Measurements from ENCODE around the gene CRYBA4. TPM values are rescaled to one million over a fixed set of nuclear protein-coding genes. Genes with fewer than 3 reads are reported as not detected.

CRYBA4 gene
- total and polyA plus RNA-seq, 10 of the 15 experiments (the other 5 are each of a cell fraction or from before 2014, with no cell fraction given), result 0.12 to 0.17 TPM; not detected in 8

GRCh38 chr22:26636296-26636695 lies 14.5 kb downstream of the CRYBA4 start:
- WGBS (ENCODE audit: insufficient coverage, insufficient replicate concordance, low lambda C conversion rate, missing lambda C conversion rate), result 0% methylated on average over 1 of the region's 1 CpG
- DNase-seq (ENCODE audit: low read depth, low spot score) (no peak), ATAC-seq (no peak), FAIRE-seq (no peak)
- H3K79me2 ChIP-seq (ENCODE audit: control insufficient read depth, insufficient read depth, low read length), result no peaks in the 10 kb centered on the region
- CTCF ChIA-PET, result interaction anchor here (1.2 kb wide), 1 partner anchor 12 kb away, joined by 3 read pairs; no protein-coding TSS in a partner anchor
- no peak overlapping the region for H3K4me3 ChIP-seq
- no peak overlapping the region for H3K4me2 ChIP-seq (ENCODE audit: control insufficient read depth, insufficient read depth)
- intact Hi-C loops (cut with micrococcal nuclease; ENCODE audit: unreplicated experiment), result no loop called here
- no peaks in the 10 kb centered on the region for H4K20me1 ChIP-seq (ENCODE audit: control insufficient read depth, insufficient read depth)
- H2AFZ ChIP-seq (ENCODE audit: control insufficient read depth, low read depth, low read length), result no peak overlapping the region
- no peaks in the 10 kb centered on the region for H3K4me1 ChIP-seq (ENCODE audit: control insufficient read depth, insufficient read depth, low read length)
- RAD21 ChIA-PET (ENCODE audit: unreplicated experiment), result no interaction called here
- no peak overlapping the region for H3K27ac ChIP-seq (ENCODE audit: control insufficient read depth, insufficient read depth)
- H3K27me3 ChIP-seq (replicated peaks in 1 of 2; ENCODE audit: control insufficient read depth in 2 of 2, insufficient read depth in 2 of 2, low read length in 1 of 2), result no peaks in the 10 kb centered on the region
- in situ Hi-C loops (cut with MboI), result no loop called here
- no peaks in the 10 kb centered on the region for H3K9me3 ChIP-seq (replicated peaks; ENCODE audit: control insufficient read depth, insufficient read depth, low read length)
- H3K9ac ChIP-seq (ENCODE audit: control insufficient read depth, insufficient read depth, low read length), result no peak overlapping the region
- BruUV-seq (replicated peaks), result no TSS peak
- SMC1A ChIA-PET (ENCODE audit: uncharacterized antibody, unreplicated experiment), result interaction anchor here (1.6 kb wide), 1 partner anchor 133 kb away, joined by 3 read pairs; no protein-coding TSS in a partner anchor
- H3K36me3 ChIP-seq (ENCODE audit: control insufficient read depth in 2 of 2, insufficient read depth in 2 of 2, low read length in 1 of 2), result no peaks in the 10 kb centered on the region
- POLR2A ChIA-PET, result interaction anchor here (0.6 kb wide), 1 partner anchor 107 kb away, joined by 3 read pairs; no protein-coding TSS in a partner anchor
- TF ChIP-seq HSF1 (IDR thresholded peaks at IDR 0.05; ENCODE audit: low read depth, low read length), result no peak
- no peak for TF ChIP-seq CBFB (IDR thresholded peaks at IDR 0.05; ENCODE audit: low read depth)
- TF ChIP-seq SP1 (IDR thresholded peaks at IDR 0.05; ENCODE audit: low read depth, low read length), result no peak
- TF ChIP-seq ZNF384 (IDR thresholded peaks at IDR 0.05; ENCODE audit: borderline replicate concordance, low read depth, low read length), result no peak
- no peak for TF ChIP-seq BRCA1 (IDR thresholded peaks at IDR 0.05; ENCODE audit: low read depth, low read length)
- TF ChIP-seq HDGF (IDR thresholded peaks at IDR 0.05), result no peak
- TF ChIP-seq ZNF622 (IDR thresholded peaks at IDR 0.05), result no peak
- TF ChIP-seq ZBTB40 (IDR thresholded peaks at IDR 0.05; ENCODE audit: borderline replicate concordance), result no peak
- TF ChIP-seq FOS (IDR thresholded peaks at IDR 0.05; ENCODE audit: borderline replicate concordance, extremely low read depth, insufficient read length), result no peak
- TF ChIP-seq YBX1 (IDR thresholded peaks at IDR 0.05), result no peak
- TF ChIP-seq, protein P1, sequence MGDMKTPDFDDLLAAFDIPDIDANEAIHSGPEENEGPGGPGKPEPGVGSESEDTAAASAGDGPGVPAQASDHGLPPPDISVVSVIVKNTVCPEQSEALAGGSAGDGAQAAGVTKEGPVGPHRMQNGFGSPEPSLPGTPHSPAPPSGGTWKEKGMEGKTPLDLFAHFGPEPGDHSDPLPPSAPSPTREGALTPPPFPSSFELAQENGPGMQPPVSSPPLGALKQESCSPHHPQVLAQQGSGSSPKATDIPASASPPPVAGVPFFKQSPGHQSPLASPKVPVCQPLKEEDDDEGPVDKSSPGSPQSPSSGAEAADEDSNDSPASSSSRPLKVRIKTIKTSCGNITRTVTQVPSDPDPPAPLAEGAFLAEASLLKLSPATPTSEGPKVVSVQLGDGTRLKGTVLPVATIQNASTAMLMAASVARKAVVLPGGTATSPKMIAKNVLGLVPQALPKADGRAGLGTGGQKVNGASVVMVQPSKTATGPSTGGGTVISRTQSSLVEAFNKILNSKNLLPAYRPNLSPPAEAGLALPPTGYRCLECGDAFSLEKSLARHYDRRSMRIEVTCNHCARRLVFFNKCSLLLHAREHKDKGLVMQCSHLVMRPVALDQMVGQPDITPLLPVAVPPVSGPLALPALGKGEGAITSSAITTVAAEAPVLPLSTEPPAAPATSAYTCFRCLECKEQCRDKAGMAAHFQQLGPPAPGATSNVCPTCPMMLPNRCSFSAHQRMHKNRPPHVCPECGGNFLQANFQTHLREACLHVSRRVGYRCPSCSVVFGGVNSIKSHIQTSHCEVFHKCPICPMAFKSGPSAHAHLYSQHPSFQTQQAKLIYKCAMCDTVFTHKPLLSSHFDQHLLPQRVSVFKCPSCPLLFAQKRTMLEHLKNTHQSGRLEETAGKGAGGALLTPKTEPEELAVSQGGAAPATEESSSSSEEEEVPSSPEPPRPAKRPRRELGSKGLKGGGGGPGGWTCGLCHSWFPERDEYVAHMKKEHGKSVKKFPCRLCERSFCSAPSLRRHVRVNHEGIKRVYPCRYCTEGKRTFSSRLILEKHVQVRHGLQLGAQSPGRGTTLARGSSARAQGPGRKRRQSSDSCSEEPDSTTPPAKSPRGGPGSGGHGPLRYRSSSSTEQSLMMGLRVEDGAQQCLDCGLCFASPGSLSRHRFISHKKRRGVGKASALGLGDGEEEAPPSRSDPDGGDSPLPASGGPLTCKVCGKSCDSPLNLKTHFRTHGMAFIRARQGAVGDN (IDR thresholded peaks at IDR 0.05), result no peak
